Thyroid gland (tissue), 4 donors: ENCODE data around the gene PTPRN2. TPM values are rescaled to one million over a fixed set of nuclear protein-coding genes. Genes with fewer than 3 reads are reported as not detected.
A peak's percentile ranks its signal among the peaks of the same experiment; 100 is the strongest.

Experiments used
- DNase-seq, 2 donors: peaks; one replicate each; pipeline ENCODE4 v3.0.0-alpha.2; 2019
- H3K27ac ChIP-seq, 3 donors: fragments of 200-600 bp; sonication (generic); 1 replicate in 2 of 3; 2 replicates in 1 of 3; pipeline ENCODE4 v1.5.1; 2016 to 2019; ENCODE audit warnings: mild to moderate bottlenecking in 1 of 3, moderate library complexity in 1 of 3
- H3K27me3 ChIP-seq: fragments of 200-600 bp; sonication (generic); one replicate; pipeline ENCODE4 v1.5.1; 2019
- H3K36me3 ChIP-seq, 2 donors: fragments of 200-600 bp; sonication (generic); one replicate each; pipeline ENCODE4 v1.5.1; 2016 to 2019
- H3K4me1 ChIP-seq, 2 donors: fragments of 200-600 bp; sonication (generic); one replicate each; pipeline ENCODE4 v1.5.1; 2017 to 2019
- H3K4me3 ChIP-seq, 3 donors: fragments of 200-600 bp; sonication (generic); replicated peaks in 1 of 3; 1 replicate in 2 of 3; 2 replicates in 1 of 3; pipeline ENCODE4 v1.5.1; 2016; ENCODE audit warnings: mild to moderate bottlenecking in 1 of 3
- H3K9me3 ChIP-seq: fragments of 200-600 bp; sonication (generic); one replicate; pipeline ENCODE4 v1.5.1; 2017
- CTCF ChIP-seq, 6 experiments: fragments of 200-600 bp in 3 of 6; fragments of 450-650 bp in 3 of 6; sonication (generic) in 3 of 6; IDR thresholded peaks; one replicate each; pipeline ENCODE4 v1.5.1; 2016 to 2019; ENCODE audit warnings: antibody characterized with exemption in 6 of 6, mild to moderate bottlenecking in 2 of 6, inconsistent platforms in 1 of 6, moderate library complexity in 1 of 6
- POLR2A ChIP-seq, 2 donors: fragments of 450-650 bp; IDR thresholded peaks; one replicate each; pipeline ENCODE4 v1.6.1; 2017; ENCODE audit warnings: antibody characterized with exemption in 2 of 2, mild to moderate bottlenecking in 2 of 2, moderate library complexity in 1 of 2
- WGBS, 2 donors: methylation state at CpG; one replicate each; pipeline ENCODE4 v1.1.5; 2017; 5-methylcytosine and 5-hydroxymethylcytosine counted together
- intact Hi-C: fragments of 100-400 bp; cut with DNase I; formaldehyde crosslinking; loops from one replicate; pipeline ENCODE4 v1.15.1; 2023
- total RNA-seq, 4 donors: library from RNA; depleted of rRNA; stranded (reverse); fragments of >200 nt; gene quantifications; one replicate each; pipeline ENCODE4 v1.2.3, GENCODE V29; 2016

Gene PTPRN2
- total RNA-seq, 4 donors from 2014 or later: 4.2 to 9.9 (median 7.7) TPM

DNA sequence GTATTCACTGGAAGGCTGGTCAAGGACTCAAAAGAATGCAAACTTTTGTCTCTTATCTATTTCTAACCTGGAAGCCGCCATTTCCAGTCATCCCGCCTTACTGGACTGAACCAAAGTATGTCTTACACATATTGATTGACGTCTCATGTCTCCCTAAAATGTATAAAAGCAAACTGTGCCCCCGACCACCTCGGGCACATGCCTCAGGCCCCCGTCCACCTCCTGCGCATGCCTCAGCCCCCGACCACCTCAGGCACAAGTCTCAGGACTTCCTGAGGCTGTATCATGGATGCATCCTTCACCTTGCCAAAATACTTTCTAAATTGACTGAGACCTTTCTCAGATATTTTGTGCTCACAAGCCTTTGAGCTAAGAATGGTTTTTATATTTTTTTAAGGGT is 148.6 kb downstream of the PTPRN2 start:
- Histone ChIP-seq H3K27me3 (no peaks in the 10 kb centered on the region), H3K9me3 (no peaks in the 10 kb centered on the region), H3K4me3 (no peak overlapping the region), H3K27ac (no peak overlapping the region), H3K36me3 (no peaks in the 10 kb centered on the region), H3K4me1 (no peaks in the 10 kb centered on the region)
- no peak for DNase-seq
- intact Hi-C loops: no loop called here
- 73 to 93% methylated on average over 8 of the region's 8 CpGs for WGBS, 2 donors
- TF ChIP-seq POLR2A (IDR thresholded peaks at IDR 0.05) (no peak), CTCF (IDR thresholded peaks at IDR 0.05) (no peak)

DNA sequence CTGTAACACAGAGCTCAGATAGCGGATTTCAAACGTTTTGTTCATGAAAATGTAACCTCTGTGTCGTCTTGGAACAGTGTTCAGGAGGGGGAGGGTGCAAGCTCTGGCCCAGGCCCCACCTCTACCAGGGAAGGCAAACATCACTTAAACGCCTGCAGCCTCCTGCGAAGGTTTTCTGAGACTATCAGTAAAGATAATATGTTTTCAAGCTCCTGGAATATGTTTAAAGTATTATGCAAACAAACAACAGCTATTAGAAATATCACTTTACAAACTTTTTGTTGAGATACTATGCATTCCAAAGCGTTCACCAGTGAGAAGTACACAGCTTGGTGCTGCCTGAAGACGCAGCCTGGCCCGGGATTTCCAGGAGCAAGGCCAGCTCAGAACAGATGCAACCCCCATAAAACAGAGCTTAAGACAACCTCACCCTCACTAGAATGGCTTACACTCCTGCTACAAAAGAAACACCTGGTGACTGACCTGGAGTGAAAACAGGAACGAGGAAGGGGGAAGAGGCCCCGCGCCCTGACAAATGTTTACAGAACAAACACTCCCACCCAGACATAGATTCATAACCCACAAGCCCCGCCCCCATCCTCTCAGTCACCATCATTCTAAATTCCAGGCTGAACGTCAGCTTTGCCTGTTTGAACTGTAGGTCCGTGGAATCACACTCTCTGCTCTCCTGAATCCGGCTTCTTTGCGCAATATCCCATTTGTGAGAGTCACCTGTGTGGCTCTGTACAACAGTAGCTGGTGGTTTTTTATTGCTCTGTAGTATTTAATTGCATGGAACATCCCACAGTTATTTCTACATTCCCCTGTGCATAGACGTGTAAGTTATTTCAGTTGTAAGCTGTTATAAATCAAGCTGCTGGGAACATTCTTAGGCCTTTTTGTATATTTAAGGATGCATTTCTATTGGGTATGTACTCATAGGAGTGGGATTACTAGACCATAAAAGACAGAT is 155.0 kb downstream of the PTPRN2 start:
- peaks cover 0 to 8% of the 10 kb centered on the region in 2 donors for H3K4me1 ChIP-seq
- H3K9me3 ChIP-seq: no peaks in the 10 kb centered on the region
- intact Hi-C loops: no loop called here
- H3K36me3 ChIP-seq: no peaks in the 10 kb centered on the region
- H3K27me3 ChIP-seq: no peaks in the 10 kb centered on the region
- TF ChIP-seq POLR2A (IDR thresholded peaks at IDR 0.05) (no peak), CTCF (IDR thresholded peaks at IDR 0.05) (no peak)
- 17 to 19% methylated on average over 15 to 17 of the region's 17 CpGs for WGBS, 2 donors
- no peak overlapping the region for H3K4me3 ChIP-seq
- H3K27ac ChIP-seq: no peak overlapping the region
- no peak for DNase-seq

DNA sequence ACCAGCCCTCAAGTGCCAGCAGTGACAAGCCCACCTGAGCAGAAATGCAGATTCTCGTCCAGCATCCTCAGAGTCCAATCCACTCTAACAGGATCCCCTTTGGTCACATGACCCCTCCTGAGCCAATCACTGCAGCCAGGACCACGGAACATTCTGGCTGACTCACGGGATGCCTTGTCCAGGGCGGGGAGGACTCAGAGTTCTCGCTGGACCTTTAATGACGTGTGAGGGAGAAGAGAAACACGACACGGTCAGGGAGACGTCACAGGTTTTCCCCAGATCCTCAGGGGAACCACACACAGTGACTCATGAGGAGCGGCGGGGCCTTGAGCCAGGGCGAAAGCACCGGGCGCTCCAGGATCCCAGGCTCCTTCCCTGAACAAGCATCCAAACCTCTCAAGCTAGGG is 155.7 kb downstream of the PTPRN2 start:
- no peaks in the 10 kb centered on the region for H3K9me3 ChIP-seq
- no peak overlapping the region for H3K27ac ChIP-seq
- H3K36me3 ChIP-seq: no peaks in the 10 kb centered on the region
- peaks cover 0 to 8% of the 10 kb centered on the region in 2 donors for H3K4me1 ChIP-seq
- TF ChIP-seq CTCF (IDR thresholded peaks at IDR 0.05) (no peak), POLR2A (IDR thresholded peaks at IDR 0.05) (no peak)
- 38 to 53% methylated on average over 13 to 14 of the region's 14 CpGs for WGBS, 2 donors
- intact Hi-C loops: no loop called here
- no peak overlapping the region for H3K4me3 ChIP-seq
- H3K27me3 ChIP-seq: no peaks in the 10 kb centered on the region
- peak; percentile 7 to 9 for DNase-seq

DNA sequence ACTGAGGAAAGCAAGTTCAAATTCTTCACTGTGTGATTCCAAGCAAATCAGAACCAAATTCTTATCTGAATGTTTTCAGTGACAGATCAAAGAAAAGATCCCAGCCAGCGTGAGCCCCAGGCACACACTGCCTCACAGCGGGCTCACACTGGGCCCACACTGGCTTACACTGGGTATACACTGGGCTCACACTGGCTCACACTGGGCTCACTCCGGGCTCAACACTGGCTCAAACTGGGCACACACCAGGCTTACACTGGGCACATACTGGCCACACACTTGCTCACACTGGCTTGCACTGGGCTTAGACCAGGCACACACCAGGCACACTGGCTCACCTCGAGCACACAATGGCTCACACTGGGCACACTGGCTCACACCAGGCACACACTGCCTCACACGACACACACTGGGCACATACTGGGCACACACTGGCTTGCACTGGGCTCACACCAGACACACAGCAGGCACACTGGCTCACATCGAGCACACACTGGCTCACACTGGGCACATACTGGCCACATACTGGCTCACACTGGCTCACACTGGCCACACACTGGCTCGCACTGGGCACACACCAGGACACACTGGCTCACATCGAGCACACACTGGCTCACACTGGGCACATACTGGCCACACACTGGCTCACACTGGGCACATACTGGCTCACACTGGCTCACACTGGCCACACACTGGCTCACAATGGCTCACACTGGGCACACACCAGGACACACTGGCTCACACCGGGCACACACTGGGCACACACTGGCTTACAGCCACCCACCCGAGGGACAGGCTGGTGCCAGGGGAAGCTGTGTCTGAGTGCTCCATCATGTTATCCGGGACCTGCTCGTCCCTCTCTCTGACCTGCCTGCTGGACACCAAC is 156.3 kb downstream of the PTPRN2 start:
- Histone ChIP-seq H3K9me3 (no peaks in the 10 kb centered on the region), H3K4me1 (peaks cover 0 to 8% of the 10 kb centered on the region in 2 donors), H3K27me3 (no peaks in the 10 kb centered on the region), H3K36me3 (no peaks in the 10 kb centered on the region), H3K4me3 (no peak overlapping the region), H3K27ac (no peak overlapping the region)
- intact Hi-C loops: no loop called here
- TF ChIP-seq POLR2A (IDR thresholded peaks at IDR 0.05) (no peak), CTCF (IDR thresholded peaks at IDR 0.05) (no peak)
- DNase-seq: no peak
- whole genome bisulfite sequencing, 2 donors: 83 to 84% methylated on average over 8 to 10 of the region's 12 CpGs
